HG03280 (cell line): Measurements from ENCODE around the gene ERMP1.
"Not testable (repeated sequence)": the region's sequence is repeated elsewhere in the genome, so short reads cannot be mapped to it uniquely, and the experiment has no call there.

Experiments
- ATAC-seq: cut with Tn5 transposase; IDR thresholded peaks from one replicate; pipeline ENCODE4 v1.9.1; 2021; ENCODE audit warnings: mild to moderate bottlenecking, moderate library complexity; ENCODE audit not compliant: unreplicated experiment

Gene ERMP1

GRCh38 chr9:5820425-5820824 is 12.5 kb downstream of the ERMP1 start:
- ATAC-seq = no peak

GRCh38 chr9:5819174-5819573 is 13.7 kb downstream of the ERMP1 start:
- ATAC-seq = no peak

- no peak for ATAC-seq
Measured at GRCh38 chr9:5818424-5819142, 14.3 kb downstream of the ERMP1 start.

- no peak for ATAC-seq
Measured at GRCh38 chr9:5817862-5818261, 15.1 kb downstream of the ERMP1 start.

- ATAC-seq = no peak
Measured at GRCh38 chr9:5815461-5815860, 17.5 kb downstream of the ERMP1 start.

GRCh38 chr9:5813824-5814223 is 19.1 kb downstream of the ERMP1 start:
- ATAC-seq = no peak

GRCh38 chr9:5811751-5812150 is 21.2 kb downstream of the ERMP1 start:
- no peak for ATAC-seq

- ATAC-seq = no peak
Measured at GRCh38 chr9:5805478-5805877, 27.4 kb downstream of the ERMP1 start.

- no peak for ATAC-seq
Measured at GRCh38 chr9:5801739-5802113, 31.2 kb downstream of the ERMP1 start.

- no peak for ATAC-seq
Measured at GRCh38 chr9:5800969-5801738, 31.8 kb downstream of the ERMP1 start.

GRCh38 chr9:5800378-5800777 is 32.5 kb downstream of the ERMP1 start:
- not testable (repeated sequence) for ATAC-seq

GRCh38 chr9:5799314-5799713 is 33.6 kb downstream of the ERMP1 start:
- ATAC-seq = no peak

GRCh38 chr9:5798581-5798980 is 34.3 kb downstream of the ERMP1 start:
- ATAC-seq = no peak

- ATAC-seq = no peak
Measured at GRCh38 chr9:5796298-5796697, 36.6 kb downstream of the ERMP1 start.

- ATAC-seq = no peak
Measured at GRCh38 chr9:5793812-5794211, 39.1 kb downstream of the ERMP1 start.

- no peak for ATAC-seq
Measured at GRCh38 chr9:5791870-5792269, 41.0 kb downstream of the ERMP1 start.

GRCh38 chr9:5790923-5791322 is 42.0 kb downstream of the ERMP1 start:
- no peak for ATAC-seq

GRCh38 chr9:5789489-5789888 is 43.4 kb downstream of the ERMP1 start:
- ATAC-seq = no peak

GRCh38 chr9:5787759-5788302 is 45.1 kb downstream of the ERMP1 start:
- no peak for ATAC-seq

GRCh38 chr9:5787220-5787619 is 45.7 kb downstream of the ERMP1 start:
- ATAC-seq = no peak

GRCh38 chr9:5786370-5787127 is 46.4 kb downstream of the ERMP1 start:
- no peak for ATAC-seq
